ENCODE data around the gene MAP3K4.

The MAP3K4 gene

GRCh38 chr6:161080263-161080970, 88.8 kb downstream of the MAP3K4 start:
- no peak for DNase-seq (ENCODE audit: low read depth)

DNA sequence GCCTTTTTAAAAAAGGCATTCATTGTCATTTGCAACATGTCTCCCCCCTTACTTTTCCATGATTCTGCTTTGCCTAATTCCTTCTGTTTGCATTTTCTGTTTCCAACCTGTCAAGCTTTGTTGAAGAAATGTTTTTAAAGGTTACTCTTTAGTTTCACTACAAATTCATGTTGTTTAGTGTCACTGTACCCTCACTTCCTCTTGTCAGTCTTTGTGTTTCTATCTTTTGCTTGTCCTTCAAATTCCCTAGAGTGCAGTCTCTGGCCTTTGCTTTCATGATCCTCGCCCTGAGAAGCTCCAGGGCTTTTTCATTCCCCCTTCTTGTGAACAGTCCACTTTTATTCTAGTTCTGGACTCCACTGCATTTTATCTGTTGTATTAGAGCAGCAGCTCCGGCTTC, 90.6 kb downstream of the MAP3K4 start:
- no peak for DNase-seq (ENCODE audit: low read depth)

DNA sequence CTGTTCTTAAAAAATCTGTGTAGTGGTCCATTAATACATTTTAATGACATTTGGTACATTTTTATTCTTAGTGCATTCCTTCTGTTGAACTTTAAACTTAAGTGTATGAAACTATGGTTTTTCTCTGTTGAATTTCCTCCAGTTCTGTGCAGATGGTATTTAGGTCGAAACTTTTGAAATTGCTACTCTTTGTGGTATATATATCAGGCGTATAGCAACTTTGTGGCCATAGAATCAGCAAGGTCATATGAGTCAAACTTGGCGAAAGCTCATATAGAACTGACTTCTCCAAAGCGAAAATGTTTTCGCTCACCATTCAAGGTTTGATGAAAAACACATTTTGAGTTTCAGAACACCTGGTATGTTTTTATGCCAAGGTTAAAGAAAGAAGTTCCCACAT, 93.7 kb downstream of the MAP3K4 start:
- DNase-seq (ENCODE audit: low read depth), result no peak

- no peak for DNase-seq (ENCODE audit: low read depth)
These were observed 97.2 kb downstream of the MAP3K4 start for GRCh38 chr6:161088676-161089328.

DNA sequence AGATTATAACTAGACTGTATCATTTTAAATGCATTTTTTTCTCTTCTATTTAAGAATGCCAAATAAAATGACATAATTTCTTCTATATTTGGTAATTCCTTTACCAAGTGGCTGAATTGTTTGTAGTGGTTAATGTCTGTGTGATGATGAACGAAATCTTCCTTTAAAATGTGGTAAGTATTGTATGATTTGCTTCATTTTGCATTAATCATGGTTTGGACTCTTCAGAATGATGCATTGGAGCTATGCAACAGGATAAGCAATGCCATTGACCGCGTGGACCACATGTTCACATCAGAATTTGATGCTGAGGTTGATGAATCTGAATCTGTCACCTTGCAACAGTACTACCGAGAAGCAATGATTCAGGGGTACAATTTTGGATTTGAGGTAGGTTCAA, 99.6 kb downstream of the MAP3K4 start:
- no peak for DNase-seq (ENCODE audit: low read depth)

- DNase-seq (ENCODE audit: low read depth), result no peak
These were observed 100.6 kb downstream of the MAP3K4 start for GRCh38 chr6:161091972-161092701.

GRCh38 chr6:161094955-161095354, 103.4 kb downstream of the MAP3K4 start:
- DNase-seq (ENCODE audit: low read depth), result no peak

- DNase-seq (ENCODE audit: low read depth), result no peak
These were observed 104.3 kb downstream of the MAP3K4 start for GRCh38 chr6:161095916-161096315.

DNA sequence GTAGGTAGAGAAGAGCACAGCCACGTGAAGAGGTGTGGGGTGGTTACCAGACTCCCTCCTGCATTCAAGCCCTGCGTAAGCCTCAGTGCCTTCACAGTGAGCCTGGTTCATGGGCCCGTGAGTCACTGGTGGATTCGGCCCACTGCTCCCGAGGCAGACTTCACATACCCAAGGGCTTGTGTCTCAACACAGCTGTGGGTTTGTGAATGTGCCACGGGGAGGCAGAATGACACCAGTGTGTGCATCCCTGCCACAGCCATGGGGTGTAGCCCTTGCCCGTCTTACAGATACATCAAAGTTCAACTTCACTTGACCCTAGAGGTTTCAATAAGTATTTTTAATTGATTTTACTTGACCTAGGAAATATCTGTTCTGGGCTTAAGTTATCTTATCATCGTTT, 108.5 kb downstream of the MAP3K4 start:
- no peak for DNase-seq (ENCODE audit: low read depth)

DNA sequence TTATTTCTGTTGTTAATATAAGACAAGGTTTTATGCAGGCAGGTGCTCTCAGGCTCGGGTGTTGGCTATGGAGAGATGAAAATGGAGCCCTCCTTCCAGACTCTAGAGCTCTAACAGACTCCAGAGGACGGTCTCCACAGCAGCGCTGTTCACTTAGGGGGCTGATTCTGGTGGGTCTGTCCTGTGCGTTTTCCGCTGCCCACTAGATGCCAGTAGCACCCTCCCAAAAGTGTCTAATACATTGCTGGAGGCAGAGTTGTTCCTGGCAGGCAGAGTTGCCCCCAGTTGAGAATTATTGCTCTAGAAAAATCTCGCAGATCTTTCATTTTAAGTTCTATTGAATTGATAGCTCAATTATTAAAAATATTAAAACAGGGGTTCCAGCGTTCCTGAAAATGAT, 109.9 kb downstream of the MAP3K4 start:
- no peak for DNase-seq (ENCODE audit: low read depth)

DNA sequence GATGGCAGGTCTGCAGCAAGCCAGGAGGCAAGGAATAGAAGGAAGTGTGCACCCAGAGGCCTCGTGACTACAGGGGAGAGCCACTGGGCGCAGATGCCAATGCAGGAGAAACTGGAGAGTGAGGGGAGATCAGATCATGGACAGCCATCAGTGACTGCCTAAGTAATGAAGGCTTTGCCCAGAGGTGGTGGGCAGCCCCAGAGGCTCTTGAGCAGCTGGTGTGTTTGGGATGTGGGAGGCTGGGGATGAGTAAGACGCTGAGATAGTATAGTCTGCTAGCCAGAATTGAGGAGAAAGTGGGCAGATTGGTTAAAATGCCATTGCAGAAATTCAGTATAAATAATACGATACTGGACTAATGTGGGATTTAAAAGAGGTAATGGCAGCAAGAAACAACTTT, 111.9 kb downstream of the MAP3K4 start:
- no peak for DNase-seq (ENCODE audit: low read depth)

DNA sequence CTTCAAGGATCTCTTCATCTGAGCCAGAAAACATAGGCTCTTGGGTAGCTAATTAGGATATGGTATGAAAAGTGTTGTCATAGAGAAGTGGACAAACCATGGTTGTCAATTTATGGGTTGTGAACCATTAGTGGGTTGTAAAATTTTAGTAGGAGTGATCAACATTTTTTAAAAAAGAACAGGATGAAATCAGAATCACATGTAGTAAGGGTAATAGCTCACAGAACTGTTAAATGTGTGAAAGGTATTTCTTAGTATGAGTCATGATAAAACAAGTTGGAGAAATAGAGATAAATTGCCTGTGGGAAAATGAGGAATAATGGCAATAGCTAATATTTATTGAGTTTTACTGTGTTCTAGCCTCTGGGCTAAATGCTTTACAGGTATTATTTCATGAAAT, 113.4 kb downstream of the MAP3K4 start:
- no peak for DNase-seq (ENCODE audit: low read depth)

DNA sequence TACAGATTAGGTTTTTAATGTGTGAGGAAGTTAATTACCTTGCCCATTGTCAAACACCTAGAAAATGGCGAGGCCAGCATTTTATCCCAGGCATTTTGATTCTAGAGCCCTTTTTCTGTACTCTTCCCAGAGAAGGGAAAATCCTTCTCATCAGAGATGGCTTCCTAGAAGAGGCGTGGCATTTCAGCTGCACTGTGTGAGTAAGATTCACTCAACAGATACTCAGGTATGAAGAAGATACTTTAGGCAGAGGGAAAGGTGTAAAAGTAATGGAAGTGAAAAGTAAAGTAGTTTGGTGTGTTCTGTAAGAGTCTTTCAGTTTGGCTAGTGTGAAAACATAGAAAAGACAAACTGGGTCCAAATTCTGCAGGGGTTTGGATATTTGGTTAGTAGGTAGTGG, 113.8 kb downstream of the MAP3K4 start:
- no peak for DNase-seq (ENCODE audit: low read depth)

GRCh38 chr6:161107779-161108730, 116.5 kb downstream of the MAP3K4 start:
- no peak for DNase-seq (ENCODE audit: low read depth)

GRCh38 chr6:161108916-161109315, 117.3 kb downstream of the MAP3K4 start:
- DNase-seq (ENCODE audit: low read depth), result no peak

DNA sequence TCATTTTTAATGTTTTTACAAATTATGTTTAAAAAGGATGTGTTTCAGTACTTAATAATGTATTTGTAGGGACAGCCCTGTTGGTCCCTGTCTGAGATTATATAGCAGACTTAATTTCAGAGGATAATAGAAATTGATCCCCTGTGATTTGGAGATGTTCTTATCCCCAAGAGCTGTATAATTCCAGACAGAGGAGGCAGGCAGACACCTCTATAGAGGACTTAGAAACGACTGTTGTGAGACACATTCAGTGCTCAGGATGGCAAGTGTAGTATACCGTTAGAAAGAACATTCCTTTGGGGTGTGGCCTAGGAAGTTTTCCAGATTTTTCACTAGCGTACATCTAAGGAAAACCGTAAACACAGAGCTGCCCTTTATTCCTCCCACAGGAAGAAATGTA, 117.8 kb downstream of the MAP3K4 start:
- DNase-seq (ENCODE audit: low read depth), result no peak

DNA sequence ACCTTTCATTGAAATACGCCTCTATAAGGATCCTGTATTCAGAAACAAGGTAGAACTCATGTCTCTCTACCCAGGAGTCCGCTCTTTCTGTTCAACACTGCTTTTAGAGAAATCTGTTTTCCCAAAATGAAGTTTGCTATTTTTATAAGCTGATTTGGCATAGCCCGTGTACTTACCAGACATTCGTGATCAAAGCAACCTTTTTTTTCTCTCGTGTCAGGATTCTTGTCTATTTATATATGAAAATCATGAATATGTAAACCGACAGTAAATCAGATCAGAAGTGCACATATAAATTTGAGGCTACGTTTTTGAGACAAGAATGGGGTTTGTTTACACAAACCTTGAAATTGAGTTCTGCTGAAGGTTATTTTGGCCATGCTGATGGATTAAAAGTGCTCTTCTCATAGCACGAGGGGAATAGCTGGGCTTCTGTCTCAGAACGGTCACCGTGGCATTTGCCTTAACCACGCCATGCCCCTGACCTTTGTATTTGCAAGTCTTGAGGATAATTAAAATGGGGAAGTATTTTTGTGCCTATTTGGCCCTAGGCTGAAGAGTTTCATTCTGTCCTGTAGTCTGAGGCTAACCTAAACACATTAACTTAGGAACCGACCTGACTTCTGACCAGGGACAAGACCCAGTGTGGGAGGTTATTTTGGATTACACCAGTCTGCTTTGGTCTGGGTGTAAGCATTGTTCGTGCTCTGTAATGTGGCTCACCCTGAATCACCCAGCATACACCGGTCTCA, 118.6 kb downstream of the MAP3K4 start:
- DNase-seq (ENCODE audit: low read depth), result no peak

DNA sequence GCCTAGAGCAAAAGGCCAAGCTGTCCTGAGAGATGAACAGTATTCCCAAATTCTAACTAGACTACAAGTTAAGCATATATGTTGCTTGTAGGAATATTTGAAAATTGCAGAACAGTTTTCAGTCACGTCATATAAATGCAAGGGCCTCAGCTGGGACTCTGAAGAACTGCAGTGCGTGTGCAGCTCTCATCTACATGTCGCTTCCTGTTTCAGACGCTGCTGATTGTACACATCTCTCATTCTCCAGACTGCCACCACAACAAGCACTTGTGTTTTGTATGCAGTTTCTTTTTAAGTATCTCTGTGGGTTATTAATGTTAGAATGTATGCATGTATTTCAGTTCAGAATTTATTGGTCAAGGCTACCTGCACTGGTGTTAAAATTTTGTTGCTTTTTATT, 119.7 kb downstream of the MAP3K4 start:
- DNase-seq (ENCODE audit: low read depth), result no peak

- no peak for DNase-seq (ENCODE audit: low read depth)
These were observed 123.9 kb downstream of the MAP3K4 start for GRCh38 chr6:161115468-161115867.

DNA sequence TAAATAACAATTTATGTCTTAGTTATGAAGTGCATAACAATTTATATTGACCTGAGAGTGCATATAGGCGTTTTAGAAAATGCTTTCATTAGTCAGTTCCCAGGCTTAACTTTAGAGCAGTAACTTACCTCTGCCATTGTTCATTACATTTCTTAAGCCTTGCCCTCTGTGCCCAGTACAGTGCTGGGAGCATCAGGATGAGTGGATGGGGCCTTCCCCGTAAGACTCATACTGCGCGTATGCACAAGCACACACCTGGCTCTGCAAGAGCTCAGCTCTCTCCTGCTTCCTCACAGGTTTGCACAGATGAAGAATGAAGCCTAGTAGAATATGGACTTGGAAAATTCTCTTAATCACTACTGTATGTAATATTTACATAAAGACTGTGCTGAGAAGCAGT, 125.0 kb downstream of the MAP3K4 start:
- no peak for DNase-seq (ENCODE audit: low read depth)

- no peak for DNase-seq (ENCODE audit: low read depth)
These were observed 125.7 kb downstream of the MAP3K4 start for GRCh38 chr6:161117308-161117707.
